Activated naive CD4-positive, alpha-beta T cell treated with anti-CD3 and anti-CD28 coated beads, Interleukin-2, amount 10 ng/mL, durations not matched to agents 7 days and 5 days (primary cell): ENCODE data around the gene TMEM131.

Source experiments
- CTCF ChIA-PET: fragments of 350-600 bp; sonication (Branson Sonifier 250); formaldehyde crosslinking; loops from one replicate; lab custom pipeline; 2021; ENCODE audit warnings: antibody characterized with exemption; lab: Charles Lee
- DNase-seq: peaks from one replicate; pipeline ENCODE4 v3.0.0-alpha.2; 2020
- H3K27ac Mint-ChIP-seq: one replicate; pipeline ENCODE4 v1.8.0; 2021; ENCODE audit warnings: mild to moderate bottlenecking, moderate library complexity, mixed read lengths
- H3K27me3 Mint-ChIP-seq: one replicate; pipeline ENCODE4 v1.8.0; 2021; ENCODE audit warnings: mild to moderate bottlenecking, mixed read lengths
- H3K36me3 Mint-ChIP-seq: one replicate; pipeline ENCODE4 v1.8.0; 2021; ENCODE audit warnings: mixed read lengths
- H3K4me1 Mint-ChIP-seq: one replicate; pipeline ENCODE4 v1.8.0; 2021; ENCODE audit warnings: mixed read lengths
- H3K4me3 Mint-ChIP-seq: one replicate; pipeline ENCODE4 v1.8.0; 2021; ENCODE audit warnings: mild to moderate bottlenecking, moderate library complexity, mixed read lengths
- H3K9me3 Mint-ChIP-seq: one replicate; pipeline ENCODE4 v1.8.0; 2021; ENCODE audit warnings: mixed read lengths

TMEM131 gene

DNA sequence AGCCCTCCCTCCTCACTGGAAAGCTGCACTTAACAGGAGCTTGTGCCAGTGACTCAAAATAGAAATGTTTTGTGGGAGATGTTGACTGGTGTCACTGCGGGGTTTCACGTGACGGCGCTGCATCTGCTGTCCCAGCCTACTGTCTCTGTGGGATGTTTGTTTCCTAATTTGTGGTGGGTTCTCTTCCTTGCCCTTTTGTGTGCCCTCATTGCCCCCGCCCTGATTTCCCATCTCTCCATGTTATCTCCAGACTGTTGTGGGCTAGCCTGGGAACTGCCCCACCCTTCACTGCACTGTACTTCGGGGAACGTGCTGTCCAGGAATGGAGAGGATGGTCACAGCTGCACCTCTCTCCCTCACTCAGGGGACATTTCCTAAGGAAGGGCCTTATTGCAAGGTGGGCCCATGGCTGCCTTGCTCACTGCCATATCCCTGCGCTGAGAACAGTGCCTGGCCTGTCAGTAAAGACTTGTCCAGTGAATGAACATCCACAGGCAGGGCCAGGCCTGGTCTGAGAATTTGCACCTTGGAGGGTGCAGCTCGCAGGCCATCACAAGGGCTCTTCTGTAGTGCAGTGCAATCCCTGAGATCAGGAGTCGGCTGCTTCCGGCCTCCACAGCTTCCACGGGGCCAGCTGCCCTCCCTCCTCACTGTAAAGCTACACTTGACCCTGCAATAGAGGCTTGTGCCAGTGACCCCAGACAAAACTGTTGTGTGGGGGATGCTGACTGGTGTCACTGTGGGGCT is 264.3 kb downstream of the TMEM131 start:
- DNase-seq, result no peak
- CTCF ChIA-PET, result interaction anchor here (2.2 to 3.6 kb wide), 2 partner anchors 9 to 32 kb away, joined by 5 to 30 read pairs; no protein-coding TSS in a partner anchor
- H3K4me1 Mint-ChIP-seq, result peaks cover 27% of the 10 kb centered on the region
- peaks cover 2% of the 10 kb centered on the region for H3K9me3 Mint-ChIP-seq
- no peaks in the 10 kb centered on the region for H3K27me3 Mint-ChIP-seq
- no peak overlapping the region for H3K4me3 Mint-ChIP-seq
- peak overlapping the region; percentile 22 for H3K27ac Mint-ChIP-seq
- peaks cover 65% of the 10 kb centered on the region for H3K36me3 Mint-ChIP-seq

DNA sequence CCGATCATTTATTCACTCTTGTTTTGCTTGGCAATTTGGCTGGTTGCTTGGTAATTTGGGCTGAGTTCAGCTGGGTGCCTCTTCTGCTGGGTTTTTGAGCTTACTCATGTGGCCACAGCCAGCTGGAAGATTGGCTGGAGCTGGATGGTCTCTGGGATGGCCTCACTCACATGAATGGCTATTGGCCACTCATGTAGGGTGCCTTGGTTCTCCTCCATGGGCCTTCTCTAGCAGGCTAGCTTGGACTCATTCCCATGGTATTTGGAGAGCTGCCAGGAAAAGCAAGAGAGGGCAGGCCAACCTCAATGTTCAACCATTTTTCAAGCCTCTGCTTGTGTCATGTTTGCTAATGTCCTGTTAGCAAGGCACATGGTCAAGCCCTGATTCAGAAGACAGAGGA is 265.5 kb downstream of the TMEM131 start:
- Mint-ChIP-seq H3K4me3 (no peak overlapping the region), H3K27ac (no peak overlapping the region), H3K9me3 (peaks cover 2% of the 10 kb centered on the region), H3K36me3 (peaks cover 73% of the 10 kb centered on the region), H3K27me3 (no peaks in the 10 kb centered on the region), H3K4me1 (peaks cover 34% of the 10 kb centered on the region)
- CTCF ChIA-PET, result interaction anchor here (1.0 to 3.6 kb wide), 6 partner anchors 11 to 37 kb away, joined by 3 to 30 read pairs (median 5); partner anchors contain the start of gene ZAP70
- no peak for DNase-seq

DNA sequence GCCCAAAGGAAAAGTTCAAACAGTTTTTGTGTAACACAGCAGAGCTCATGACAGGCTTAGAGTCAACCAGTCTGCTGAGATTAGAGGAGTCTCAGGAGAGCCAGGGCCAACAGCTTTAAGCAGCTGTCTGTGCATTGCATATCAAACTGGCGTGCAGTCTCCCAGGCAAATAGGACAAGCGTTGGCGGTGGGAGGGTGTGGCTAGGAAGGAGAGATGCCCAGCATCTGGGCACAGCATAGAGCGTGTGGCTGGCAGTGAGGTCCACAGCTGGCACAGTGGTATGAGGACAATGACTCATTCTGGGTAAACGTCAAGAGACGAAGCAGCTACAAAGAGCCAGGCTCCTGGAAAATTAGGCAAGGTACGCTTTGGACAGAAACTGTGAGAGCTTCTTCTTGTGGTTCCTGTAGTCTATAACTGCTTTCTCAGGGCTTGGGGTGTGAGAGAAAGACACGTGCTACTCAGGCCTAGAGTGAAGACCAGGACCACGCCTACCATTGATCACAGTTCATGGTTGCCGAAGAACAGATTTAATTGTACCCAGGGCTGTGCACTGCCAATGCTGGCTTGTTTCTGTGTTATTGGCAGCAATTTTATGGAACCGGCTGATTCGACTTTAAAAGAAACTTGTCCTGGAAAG is 267.5 kb downstream of the TMEM131 start:
- Mint-ChIP-seq H3K27ac (peak overlapping the region; percentile 64), H3K27me3 (no peaks in the 10 kb centered on the region), H3K4me1 (peaks cover 40% of the 10 kb centered on the region), H3K4me3 (no peak overlapping the region), H3K9me3 (peaks cover 2% of the 10 kb centered on the region), H3K36me3 (peaks cover 86% of the 10 kb centered on the region)
- DNase-seq, result no peak
- CTCF ChIA-PET, result interaction anchor here (0.9 to 3.4 kb wide), 6 partner anchors 10 to 21 kb away, joined by 3 to 20 read pairs (median 8); partner anchors contain the start of gene ZAP70

DNA sequence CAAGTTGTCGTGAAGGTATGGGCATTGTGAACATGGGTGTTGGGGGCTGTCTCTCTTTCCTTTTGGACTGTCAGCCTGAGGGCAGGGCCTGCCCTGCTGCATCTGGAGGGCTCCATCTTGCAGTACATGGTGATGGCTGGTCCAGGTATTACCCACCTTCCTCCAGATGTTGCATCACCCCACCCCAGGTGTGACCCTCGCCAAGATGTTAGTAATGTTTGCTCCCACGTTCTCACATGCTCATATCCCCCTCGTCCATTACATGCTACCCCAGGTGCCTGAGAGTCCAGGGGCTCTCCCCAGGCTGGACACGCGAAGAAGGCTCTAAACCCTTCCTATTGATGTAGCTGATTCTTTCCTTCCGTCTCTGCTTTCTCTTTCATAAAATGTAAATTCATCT is 268.5 kb downstream of the TMEM131 start:
- CTCF ChIA-PET, result interaction anchor here (1.6 to 3.4 kb wide), 4 partner anchors 9 to 19 kb away, joined by 6 to 20 read pairs (median 9); partner anchors contain the start of gene ZAP70
- no peak overlapping the region for H3K4me3 Mint-ChIP-seq
- H3K27ac Mint-ChIP-seq, result peak overlapping the region; percentile 72
- H3K4me1 Mint-ChIP-seq, result peaks cover 46% of the 10 kb centered on the region
- no peak for DNase-seq
- peaks cover 91% of the 10 kb centered on the region for H3K36me3 Mint-ChIP-seq
- peaks cover 2% of the 10 kb centered on the region for H3K9me3 Mint-ChIP-seq
- H3K27me3 Mint-ChIP-seq, result no peaks in the 10 kb centered on the region

DNA sequence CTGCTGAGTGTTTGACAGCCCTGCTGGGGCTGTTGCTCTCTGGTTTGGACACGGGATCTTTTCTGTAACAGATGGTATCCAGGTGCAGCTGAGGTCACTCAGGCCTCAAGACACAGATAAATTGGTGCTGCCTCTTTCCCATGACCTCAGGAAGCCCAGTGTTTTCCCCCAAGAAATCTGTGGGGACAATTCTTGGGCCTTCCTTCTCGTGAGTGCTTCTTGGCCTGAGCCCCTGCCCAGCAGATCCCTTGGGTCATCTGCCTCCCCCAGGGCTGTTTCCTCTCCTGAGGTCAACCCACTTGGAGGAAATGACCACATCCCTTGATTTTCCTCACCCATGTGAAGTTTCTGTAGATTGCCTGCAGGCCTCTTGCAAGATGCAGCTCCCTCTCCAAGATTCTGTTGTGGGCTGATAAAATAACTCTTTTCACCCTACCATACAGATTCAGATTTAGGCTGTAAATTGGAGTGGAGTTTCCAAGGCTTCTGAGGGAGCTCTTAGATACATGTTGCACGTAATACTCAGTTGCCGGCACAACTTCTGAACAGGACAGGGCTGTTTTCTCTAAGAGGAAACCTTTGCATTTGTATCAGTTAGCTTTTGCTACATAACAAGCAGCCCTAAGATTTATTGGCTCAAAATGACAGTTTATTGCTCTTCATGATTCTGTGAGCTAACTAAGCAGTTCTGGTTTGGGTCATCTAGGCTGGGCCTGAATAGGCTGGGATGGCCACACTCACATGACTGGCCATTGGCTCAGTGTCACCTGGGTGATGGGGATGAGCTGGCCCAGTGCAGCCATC is 269.3 kb downstream of the TMEM131 start:
- CTCF ChIA-PET, result interaction anchor here (1.6 to 3.4 kb wide), 4 partner anchors 8 to 18 kb away, joined by 6 to 20 read pairs (median 9); partner anchors contain the start of gene ZAP70
- no peak for DNase-seq
- Mint-ChIP-seq H3K36me3 (peaks cover 88% of the 10 kb centered on the region), H3K27ac (peak overlapping the region; percentile 72), H3K27me3 (no peaks in the 10 kb centered on the region), H3K4me1 (peaks cover 44% of the 10 kb centered on the region), H3K9me3 (peaks cover 2% of the 10 kb centered on the region), H3K4me3 (no peak overlapping the region)

DNA sequence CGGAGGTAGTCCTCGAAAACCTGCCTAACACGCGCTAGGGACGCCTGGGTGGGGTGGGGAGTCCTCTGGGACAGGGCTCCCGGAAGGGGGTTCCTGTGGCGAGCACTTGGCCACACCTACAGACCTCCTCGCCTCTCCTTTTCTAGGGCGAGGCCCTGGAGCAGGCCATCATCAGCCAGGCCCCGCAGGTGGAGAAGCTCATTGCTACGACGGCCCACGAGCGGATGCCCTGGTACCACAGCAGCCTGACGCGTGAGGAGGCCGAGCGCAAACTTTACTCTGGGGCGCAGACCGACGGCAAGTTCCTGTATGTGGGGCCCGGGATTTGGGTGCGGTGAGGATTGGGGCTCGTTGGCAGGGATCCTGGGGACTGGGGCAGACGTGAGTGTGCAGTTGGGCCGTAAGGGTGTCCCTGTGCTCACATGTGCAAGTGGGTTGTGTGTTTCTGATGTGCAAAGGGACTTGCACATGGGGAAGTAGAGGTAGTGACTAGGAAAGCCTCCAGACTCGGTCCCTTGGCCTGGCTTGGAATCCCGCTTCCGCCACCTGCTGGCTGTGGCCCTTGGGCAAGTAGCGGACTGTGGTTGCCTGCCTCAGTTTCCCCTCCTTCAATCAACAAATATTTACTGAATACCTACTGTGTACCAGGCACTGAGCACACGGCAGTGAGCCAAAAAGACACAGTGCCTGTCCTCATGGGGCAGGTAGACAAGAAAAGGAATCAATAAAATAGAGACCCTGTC is 270.6 kb downstream of the TMEM131 start:
- Mint-ChIP-seq H3K27me3 (no peaks in the 10 kb centered on the region), H3K4me1 (peaks cover 52% of the 10 kb centered on the region), H3K4me3 (no peak overlapping the region), H3K36me3 (peaks cover 87% of the 10 kb centered on the region), H3K9me3 (peaks cover under 1% of the 10 kb centered on the region), H3K27ac (peak overlapping the region; percentile 8)
- no peak for DNase-seq
- CTCF ChIA-PET, result interaction anchor here (3.4 kb wide), 1 partner anchor 16 kb away, joined by 20 read pairs; no protein-coding TSS in a partner anchor

DNA sequence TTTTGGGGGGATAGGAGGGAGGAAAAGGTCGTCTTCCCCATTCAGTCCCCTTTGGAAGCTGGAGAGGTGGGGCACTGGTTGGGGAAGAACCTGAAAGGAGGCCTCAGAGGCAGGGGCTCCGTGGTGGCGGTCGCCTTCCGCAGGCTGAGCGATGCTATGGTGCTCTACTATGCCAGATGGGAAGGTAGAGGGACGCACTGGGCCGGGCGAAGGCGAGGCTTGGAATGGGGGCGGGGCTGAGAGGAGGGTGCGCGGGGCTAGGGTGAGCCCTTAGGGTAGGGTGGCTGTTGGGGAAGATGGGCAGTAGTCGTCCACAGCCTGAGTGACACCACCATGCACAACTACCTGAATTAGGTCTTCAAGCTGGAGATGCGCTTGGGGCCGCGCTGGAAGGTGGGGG is 271.2 kb downstream of the TMEM131 start:
- DNase-seq, result no peak
- Mint-ChIP-seq H3K27me3 (no peaks in the 10 kb centered on the region), H3K27ac (no peak overlapping the region), H3K9me3 (no peaks in the 10 kb centered on the region), H3K36me3 (peaks cover 87% of the 10 kb centered on the region), H3K4me3 (no peak overlapping the region), H3K4me1 (peaks cover 57% of the 10 kb centered on the region)
- CTCF ChIA-PET, result no interaction called here

DNA sequence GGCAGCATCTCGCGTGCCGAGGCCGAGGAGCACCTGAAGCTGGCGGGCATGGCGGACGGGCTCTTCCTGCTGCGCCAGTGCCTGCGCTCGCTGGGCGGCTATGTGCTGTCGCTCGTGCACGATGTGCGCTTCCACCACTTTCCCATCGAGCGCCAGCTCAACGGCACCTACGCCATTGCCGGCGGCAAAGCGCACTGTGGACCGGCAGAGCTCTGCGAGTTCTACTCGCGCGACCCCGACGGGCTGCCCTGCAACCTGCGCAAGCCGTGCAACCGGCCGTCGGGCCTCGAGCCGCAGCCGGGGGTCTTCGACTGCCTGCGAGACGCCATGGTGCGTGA is 271.7 kb downstream of the TMEM131 start:
- no peak overlapping the region for H3K4me3 Mint-ChIP-seq
- CTCF ChIA-PET, result no interaction called here
- no peaks in the 10 kb centered on the region for H3K27me3 Mint-ChIP-seq
- no peak for DNase-seq
- peaks cover 86% of the 10 kb centered on the region for H3K36me3 Mint-ChIP-seq
- H3K4me1 Mint-ChIP-seq, result peaks cover 62% of the 10 kb centered on the region
- H3K27ac Mint-ChIP-seq, result no peak overlapping the region
- H3K9me3 Mint-ChIP-seq, result no peaks in the 10 kb centered on the region

DNA sequence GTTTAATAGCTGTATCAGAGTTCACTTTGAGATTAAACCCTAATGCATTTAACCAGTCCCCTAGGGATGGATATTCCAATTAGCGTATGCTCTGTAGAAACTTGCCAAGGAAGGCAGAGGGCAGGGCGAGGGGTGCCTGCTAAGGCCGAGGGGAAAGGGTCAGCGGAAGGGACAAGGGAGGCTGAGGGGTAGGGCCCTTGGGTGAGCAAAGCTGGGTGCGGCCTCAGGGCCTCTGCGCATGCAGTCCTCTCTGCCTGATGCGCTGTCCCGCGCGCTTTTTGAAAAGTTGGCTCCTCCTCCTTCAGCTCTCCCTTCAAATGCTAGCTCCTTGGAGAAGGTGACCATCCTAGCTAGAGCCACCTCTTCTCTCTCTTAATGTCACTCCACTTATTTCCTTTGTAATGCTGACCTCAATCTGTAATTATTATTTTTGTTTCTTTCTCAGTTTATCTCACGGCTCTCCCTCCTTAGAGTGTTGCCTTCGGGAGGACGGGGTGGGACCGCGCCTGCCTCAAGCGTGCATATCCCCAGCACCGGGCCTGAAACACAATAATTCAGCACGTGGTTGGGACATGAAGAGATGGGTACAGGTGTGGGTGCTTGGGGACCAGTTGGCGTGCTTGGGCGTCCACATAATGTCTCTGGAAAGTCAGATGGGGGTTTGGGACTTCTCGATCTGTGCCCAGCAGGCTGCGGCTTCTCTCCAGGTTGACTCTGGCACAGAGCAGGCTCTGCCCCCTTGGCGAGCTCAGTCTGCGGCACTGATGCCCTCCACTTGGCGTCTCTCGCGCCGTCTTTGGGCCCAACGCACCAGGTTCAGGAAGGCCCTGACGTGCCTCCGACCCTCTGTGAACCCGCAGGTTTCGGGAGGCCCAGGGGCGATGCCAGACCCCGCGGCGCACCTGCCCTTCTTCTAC is 272.3 kb downstream of the TMEM131 start:
- CTCF ChIA-PET, result no interaction called here
- no peak for DNase-seq
- Mint-ChIP-seq H3K9me3 (no peaks in the 10 kb centered on the region), H3K36me3 (peaks cover 86% of the 10 kb centered on the region), H3K27me3 (no peaks in the 10 kb centered on the region), H3K4me3 (no peak overlapping the region), H3K4me1 (peaks cover 68% of the 10 kb centered on the region), H3K27ac (no peak overlapping the region)

DNA sequence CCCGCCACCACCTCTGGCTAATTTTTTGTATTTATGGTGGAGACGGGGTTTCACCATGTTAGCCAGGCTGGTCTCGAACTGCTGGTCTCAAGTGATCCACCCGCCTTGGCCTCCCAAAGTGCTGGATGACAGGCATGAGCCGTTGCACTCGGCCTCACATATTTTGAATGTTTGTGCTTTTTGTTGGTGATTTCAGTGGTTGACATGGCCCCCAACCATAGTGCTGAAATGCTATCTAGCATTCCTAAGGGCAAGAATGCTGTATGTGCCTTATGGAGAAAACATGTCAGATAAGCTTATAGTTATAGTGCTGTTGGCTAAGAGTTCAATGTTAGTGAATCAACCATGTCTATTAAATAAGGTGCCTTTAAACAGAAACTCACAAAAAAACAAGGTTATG is 273.5 kb downstream of the TMEM131 start:
- Mint-ChIP-seq H3K4me1 (peaks cover 70% of the 10 kb centered on the region), H3K9me3 (no peaks in the 10 kb centered on the region), H3K4me3 (no peak overlapping the region), H3K27me3 (no peaks in the 10 kb centered on the region), H3K27ac (peak overlapping the region; percentile 24), H3K36me3 (peaks cover 84% of the 10 kb centered on the region)
- DNase-seq, result no peak
- CTCF ChIA-PET, result no interaction called here

DNA sequence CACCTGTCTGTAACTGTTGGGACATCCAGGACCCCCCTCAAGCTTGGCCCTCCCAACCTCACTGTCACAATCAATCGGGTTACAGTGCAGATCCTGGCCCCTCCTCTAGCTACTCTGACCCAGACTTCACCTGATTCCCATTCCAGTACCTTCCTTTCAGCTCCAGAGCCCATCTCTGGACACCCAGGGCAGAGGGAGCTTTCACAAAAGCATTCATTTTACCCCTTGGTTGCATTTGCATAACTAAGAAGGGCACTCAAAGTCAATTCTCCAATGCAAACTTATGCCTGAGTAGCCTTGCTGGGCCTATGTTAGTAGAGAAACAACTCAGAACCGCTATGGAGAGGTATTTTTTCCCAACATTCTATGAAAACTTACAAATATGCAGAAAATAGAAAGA is 275.0 kb downstream of the TMEM131 start:
- H3K4me1 Mint-ChIP-seq, result peaks cover 74% of the 10 kb centered on the region
- CTCF ChIA-PET, result no interaction called here
- no peaks in the 10 kb centered on the region for H3K27me3 Mint-ChIP-seq
- DNase-seq, result no peak
- H3K27ac Mint-ChIP-seq, result peak overlapping the region; percentile 42
- no peaks in the 10 kb centered on the region for H3K9me3 Mint-ChIP-seq
- no peak overlapping the region for H3K4me3 Mint-ChIP-seq
- H3K36me3 Mint-ChIP-seq, result peaks cover 80% of the 10 kb centered on the region

DNA sequence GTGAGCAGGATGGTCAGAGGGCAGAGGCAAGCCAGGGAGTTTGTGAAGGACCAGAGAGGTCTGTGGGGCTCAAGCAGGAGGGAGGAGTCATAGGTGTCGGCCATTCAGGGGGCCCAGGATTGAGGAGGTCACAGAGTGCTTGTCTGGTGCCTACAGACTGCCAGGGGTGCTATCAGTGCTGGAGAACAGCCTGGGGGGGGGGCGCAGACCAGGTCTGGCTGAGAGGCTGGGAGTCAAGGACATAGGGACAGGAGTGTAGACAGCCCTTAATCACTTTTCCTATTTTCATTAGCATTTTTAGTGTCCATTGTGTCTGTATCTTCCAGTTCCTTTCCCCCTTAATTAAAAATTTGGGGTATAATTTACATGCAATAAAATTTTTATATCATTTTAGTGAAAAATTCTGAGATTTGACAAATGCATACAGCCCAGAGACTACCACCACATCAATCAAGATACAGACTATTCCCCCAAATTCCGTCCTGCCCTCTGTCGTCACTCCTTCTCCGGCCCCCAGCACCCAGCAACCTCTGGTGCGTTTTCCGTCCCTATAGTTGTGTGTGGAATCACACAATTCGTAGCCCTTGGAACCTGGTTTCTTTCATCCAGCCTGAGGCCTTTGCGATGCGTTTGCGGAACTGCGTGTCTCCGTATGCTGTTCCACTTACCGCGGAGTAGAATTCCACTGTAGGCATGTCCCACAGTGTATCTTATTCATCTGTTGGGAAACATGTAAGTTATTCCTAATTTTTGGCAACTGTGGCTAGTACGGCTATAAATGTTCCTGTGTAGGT is 276.2 kb downstream of the TMEM131 start:
- no peaks in the 10 kb centered on the region for H3K9me3 Mint-ChIP-seq
- peaks cover 77% of the 10 kb centered on the region for H3K4me1 Mint-ChIP-seq
- H3K4me3 Mint-ChIP-seq, result peak overlapping the region; percentile 85
- peak overlapping the region; percentile 96 for H3K27ac Mint-ChIP-seq
- peaks cover 80% of the 10 kb centered on the region for H3K36me3 Mint-ChIP-seq
- no peaks in the 10 kb centered on the region for H3K27me3 Mint-ChIP-seq
- no peak for DNase-seq
- CTCF ChIA-PET, result interaction anchor here (1.2 to 1.8 kb wide), 4 partner anchors 10 to 29 kb away, joined by 5 to 10 read pairs (median 6); no protein-coding TSS in a partner anchor
